Activated CD4-positive, alpha-beta T cell treated with anti-CD3 and anti-CD28 coated beads, Interleukin-2, Interleukin-4, amounts not matched to agents 100 ng/mL and 50 ng/mL, durations not matched to agents 16 hours and 8 hours (primary cell): ENCODE results near the gene PRR19.
"Not testable (repeated sequence)": the region's sequence is repeated elsewhere in the genome, so short reads cannot be mapped to it uniquely, and the experiment has no call there.

Source experiments
- DNase-seq: peaks from one replicate; pipeline ENCODE4 v3.0.0-alpha.2; 2020; ENCODE audit warnings: low spot score

Gene PRR19, protein sequence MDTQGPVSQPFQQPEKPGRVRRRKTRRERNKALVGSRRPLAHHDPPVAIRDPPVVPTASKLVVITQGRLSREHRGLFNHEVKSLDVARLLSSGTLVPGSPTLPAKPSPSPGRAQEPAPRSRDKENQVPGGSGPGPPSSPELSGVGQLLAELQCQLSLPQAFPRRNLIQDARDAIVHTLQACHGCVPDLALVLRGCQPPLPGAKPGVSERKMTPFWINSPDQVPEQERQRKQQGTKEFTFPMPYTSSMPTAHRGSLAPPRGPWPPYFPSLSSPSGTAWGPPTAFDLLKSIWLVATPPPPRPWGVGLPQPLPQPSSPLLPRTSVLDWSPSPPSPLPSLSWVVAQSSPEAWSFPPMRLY

DNA sequence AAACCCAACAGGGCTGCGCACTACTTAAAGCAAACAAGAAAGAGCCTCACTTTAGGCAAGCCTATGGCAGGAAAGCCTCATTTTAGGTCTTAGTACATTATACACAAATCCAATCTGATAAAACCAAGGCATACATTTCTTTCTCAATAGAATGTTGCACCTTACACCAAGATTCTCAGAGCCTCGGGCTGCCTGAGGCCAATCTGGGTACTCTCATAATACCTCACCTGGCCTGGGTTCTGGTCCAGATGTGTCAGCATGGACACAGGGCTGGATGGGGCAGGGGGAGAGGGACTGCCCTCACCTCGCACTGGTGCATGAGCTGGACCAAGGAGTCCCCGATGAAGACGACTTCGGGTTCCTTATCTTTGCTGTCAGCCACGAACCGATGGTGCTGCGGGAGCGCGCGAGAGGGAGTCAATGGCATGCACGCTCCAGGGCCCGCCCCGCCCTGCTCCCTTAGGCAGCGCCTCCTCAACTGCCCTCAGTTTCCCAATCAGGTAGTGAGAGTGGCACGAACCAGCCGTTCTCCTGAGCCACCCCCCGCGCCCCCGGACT, at the start of gene PRR19:
TSS of gene PRR19 (plus strand) at position 487 of the 558 bp plus-strand sequence. CDS start 7,453 bp downstream, outside the sequence.
- no peak for DNase-seq

DNA sequence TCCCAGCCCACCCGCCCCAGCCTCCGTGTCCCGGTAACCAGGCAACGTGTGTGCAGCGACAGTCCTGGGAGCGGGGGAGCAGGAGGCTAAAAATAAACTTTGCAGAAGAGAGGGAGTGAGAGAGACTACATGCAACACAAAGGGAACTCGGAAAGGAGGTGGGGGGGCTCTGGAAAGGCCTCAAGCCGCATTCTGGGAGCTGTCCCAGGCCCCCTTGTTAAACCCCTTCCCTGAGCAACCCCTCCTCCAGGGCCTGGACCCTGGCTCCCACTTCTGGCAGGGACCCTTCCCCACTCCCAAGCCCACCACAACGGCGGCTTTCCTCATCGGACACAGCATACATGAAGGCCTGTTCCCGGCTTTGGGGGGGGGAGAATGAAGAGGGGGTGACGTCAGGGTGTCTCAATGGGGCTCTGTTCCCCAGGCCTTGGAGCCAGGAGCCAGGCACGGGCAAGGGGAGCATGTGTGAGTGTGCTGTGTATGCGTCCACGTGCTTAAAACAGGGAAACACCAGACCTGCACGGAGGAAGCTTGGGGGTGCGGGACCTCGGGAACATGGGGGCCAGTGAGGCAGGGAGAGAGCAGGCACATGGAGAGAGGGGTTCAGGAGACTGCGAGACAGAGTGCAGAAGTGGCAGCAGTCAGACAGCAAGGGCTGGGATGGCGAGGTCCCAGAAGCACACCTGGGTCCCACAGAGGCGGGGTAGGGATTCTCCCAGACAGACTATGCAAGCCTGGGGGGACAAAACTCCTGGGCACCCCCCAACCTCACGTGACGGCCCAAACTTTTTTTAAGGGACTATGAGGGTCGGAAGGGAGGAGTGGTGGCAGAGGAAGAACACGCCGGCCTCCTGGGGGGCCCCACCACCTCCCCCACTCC, 49.3 kb upstream of the PRR19 start:
- no peak for DNase-seq

DNA sequence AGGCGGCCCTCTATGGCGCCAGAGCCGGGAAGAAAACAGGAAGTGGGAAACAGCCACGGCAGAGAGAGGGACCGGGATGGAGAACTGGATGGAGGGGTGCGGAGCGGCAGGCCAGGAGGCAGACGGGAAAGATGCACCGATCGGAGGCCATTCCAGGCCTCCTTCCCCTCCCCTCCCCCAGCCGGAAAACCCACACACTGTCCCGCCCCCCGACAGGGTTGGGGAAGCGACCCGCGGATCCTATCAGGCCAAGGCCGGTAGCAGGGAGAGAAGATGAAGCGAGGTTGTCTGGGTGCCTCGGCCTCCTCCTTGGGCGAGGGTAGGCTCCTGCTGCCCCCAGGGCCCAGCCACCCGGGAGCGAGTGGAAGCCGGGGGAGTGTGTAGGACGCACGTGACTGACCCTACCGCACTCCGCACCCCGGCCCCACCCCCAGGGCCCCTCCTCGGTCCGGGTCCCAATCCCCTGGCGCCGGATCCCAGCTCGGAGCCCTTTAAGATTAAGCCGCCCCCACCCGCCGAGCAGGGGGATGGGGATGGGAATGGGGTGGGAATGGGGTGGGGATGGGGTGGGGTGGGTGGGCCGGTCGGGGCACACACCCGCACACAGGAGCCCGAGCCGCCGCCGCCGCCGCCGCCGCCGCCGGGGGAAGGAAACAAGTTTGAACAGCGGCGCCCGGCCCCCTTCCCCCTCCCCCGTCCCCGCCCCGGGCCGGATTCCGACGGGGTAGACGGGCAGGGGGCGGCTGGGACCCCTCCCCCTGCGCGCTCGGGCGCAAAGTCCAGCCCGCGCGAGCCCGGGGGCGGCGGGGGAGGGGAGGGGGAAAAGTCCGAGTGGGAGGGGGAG, 48.5 kb upstream of the PRR19 start:
- DNase-seq = peak; percentile 55

DNA sequence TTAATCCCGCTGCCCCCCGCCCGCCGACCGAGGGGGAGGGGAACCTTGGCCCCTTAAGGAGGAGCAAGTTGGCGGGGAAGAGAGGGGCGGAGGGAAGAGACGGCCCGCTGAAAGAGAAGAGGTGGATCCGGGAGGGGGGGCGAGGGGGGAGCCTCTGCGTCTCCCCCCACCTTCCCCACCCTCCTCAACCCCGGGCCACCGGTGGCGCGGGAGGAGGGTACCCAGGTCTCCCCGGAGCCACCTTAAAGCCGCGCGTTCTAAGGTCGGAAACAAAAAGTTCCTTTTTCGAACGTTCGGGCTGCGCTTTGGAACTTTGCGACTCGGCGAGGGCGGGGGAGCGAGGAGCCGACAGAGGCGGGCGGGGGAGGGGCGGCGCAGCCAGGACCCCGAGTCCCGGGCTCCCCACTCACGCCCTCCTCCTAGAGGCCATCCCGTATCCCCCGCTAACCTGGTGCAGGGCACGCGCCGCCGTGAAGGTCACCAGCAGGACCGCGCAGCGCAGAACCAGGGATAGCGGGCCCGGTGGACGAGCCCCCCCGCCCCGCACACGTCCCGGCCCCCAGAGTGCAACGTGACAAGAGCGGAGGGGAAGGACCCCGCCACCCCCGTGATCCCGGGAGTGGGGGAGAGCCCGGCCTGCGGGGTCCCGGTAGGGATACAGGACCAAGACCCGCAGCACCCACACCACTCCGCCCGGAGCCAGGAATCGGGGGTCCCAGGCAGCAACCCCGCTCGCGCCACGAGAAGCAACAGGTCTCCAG, 47.7 kb upstream of the PRR19 start:
- DNase-seq = peak; percentile 69

DNA sequence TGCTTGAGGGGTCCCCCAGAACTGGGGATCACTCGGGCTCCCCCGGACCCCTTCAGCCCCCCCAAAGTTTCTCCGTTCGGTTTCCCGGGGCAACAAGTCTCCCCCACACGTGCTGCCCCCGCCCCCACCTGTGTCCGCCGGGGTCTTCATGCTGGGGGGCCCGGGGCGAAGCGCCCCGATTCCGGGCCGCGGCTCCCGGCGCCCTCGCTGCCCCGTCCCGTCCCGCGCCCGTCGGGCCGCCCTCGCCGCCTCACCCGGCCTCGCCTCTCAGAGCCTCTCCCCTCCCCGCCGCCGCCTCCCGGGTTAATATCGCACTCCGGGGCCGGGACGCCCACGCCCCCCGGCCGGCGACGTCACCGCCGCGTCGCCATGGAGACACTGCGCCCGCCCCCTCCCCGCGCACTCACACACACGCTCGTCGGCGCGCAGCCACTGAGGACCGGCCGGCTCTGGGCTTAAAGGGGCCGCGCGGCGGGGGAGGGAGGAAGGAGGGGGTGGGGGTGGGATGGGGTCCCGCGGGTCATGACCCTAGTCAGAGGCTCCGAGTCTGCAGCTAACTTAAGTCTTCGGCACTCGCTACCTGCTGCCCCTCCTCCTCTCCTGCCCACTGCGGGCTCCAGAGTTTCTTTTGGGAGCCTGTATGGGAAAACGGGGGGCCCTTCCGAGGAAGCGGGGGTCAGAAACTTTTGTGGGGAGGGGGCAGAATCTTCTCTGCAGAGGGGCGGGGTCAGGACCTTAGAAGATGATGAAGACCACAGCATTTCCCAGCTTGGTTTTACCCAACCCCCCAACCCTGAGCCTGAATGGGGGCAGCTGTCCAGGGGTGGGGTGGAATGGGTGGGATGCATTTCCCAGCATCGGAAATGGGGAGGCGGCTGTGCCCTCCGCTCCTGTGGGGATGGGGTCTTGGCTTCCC, 46.8 kb upstream of the PRR19 start, which contains the start of gene ERF:
TSS of gene ERF (minus strand) at position 279 of the 916 bp plus-strand sequence. CDS start at position 150, 129 bp downstream.
- peak; percentile 92 for DNase-seq

DNA sequence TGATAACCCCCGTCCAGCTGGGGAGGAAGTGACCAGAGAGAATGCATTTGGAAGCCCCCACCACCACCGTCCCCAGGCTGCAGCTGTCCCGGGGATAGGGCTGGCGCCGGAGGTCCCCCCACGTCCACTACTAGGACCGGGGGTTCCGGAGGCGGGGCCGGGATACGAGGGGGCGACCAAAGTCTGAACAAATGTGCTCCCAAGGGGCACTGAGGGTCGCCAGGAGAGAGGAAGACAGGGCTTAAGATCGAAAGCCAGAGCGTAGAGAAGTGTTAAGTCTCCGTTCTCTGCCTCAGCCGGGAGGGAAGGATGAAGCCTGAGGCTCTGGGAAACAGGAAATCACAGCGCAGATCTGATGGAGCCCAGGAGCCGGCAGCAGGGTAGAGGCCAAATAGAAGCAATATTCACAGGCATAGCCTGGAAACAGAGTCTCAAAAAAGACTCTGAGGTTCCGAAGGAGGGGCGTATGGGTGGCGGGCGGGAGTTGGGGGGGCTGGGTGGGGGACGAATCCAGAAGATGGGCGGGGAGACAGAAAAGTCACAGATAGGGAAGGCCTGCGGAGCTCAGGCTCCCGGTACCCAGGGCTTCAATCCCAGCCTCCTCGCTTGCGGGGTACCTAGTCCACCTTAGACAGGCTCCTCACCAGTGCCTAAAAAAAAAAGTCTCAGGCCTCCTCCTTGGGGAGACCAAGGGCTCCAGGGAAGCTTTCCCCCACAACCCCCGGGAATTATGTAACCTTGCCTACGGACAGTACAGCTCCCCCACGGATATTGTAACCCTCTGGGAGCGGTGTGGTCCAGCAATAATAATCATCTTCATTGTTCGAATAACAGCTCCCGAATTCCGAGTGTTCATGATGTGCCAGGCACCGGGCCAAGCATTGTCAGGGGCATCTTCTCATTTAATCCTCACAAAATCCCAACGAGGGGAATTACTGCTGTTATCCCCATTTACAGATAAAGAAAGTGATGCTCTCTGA, 45.9 kb upstream of the PRR19 start:
- DNase-seq = no peak

DNA sequence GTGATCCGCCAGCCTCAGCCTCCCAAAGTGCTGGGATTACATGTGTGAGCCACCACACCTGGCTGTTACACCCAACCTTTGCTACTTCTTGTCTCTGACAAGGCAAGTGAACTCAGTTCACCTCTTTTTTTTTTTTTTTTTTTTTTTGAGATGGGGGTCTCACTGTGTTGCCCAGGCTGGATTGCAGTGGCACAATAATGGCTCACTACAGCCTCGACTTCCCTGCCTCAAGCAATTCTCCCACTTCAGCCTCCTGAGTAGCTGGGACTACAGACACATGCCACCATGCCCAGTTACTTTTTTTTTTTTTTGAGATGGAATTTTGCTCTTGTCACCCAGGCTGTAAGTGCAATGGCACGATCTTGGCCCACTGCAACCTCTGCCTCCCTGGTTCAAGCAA, 44.1 kb upstream of the PRR19 start:
- not testable (repeated sequence) for DNase-seq

DNA sequence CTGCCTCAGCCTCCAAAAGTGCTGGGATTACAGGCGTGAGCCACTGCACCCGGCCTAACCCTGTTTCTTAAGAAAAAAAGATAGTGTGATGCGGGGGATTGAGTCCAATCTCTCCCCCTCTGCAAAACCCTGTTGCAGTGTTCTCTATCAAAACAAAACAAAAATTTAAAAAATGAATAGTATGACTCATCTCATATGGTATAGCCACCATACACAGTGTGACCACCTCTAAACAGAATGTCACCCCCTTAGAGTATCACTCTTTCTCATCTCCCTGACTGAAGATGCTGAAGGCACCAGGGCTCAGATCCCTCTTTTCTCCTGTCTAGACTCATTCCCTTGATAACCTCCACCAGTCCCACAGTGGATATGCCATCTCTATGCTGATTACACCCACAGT, 40.2 kb upstream of the PRR19 start:
- no peak for DNase-seq

DNA sequence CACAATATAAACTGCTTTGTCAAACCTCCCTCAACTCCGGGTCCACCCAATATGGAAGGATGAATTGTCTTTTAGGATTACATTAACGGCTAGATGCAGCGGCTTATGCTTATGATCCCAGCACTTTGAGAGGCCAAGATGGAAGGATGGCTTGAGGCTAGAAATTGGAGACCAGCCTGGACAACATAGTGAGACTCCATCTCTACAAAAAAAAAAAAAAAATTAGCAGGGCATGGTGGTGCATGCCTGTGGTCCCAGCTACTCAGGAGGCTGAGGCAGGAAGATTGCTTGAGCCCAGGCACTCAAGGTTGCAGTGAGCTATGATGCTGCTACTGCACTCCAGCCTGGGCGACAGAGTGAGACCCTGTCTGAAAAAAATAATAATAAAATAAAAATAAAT, 35.8 kb upstream of the PRR19 start:
- not testable (repeated sequence) for DNase-seq

DNA sequence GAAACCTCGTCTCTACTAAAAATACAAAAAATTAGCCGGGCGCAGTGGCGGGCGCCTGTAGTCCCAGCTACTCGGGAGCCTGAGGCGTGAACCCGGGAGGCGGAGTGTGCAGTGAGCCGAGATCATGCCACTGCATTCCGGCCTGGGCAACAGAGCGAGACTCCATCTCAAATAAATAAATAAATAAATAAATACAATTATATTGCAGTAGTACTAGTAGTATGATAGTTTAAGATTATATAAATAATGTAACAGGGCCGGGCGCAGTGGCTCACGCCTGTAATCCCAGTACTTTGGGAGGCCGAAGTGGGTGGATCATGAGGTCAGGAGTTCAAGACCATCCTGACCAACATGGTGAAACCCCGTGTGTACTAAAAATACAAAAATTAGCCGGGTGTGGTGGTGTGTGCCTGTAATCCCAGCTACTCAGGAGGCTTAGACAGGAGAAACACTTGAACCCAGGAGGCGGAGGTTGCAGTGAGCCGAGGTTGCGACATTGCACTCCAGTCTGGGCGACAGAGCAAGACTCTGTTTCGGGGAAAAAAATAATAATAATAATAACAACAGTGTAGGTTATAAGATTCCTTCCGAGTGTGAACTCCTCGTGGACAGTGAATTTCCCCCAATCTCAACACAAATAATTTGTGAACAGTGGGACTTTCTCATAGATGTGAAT, 34.9 kb upstream of the PRR19 start:
- not testable (repeated sequence) for DNase-seq

DNA sequence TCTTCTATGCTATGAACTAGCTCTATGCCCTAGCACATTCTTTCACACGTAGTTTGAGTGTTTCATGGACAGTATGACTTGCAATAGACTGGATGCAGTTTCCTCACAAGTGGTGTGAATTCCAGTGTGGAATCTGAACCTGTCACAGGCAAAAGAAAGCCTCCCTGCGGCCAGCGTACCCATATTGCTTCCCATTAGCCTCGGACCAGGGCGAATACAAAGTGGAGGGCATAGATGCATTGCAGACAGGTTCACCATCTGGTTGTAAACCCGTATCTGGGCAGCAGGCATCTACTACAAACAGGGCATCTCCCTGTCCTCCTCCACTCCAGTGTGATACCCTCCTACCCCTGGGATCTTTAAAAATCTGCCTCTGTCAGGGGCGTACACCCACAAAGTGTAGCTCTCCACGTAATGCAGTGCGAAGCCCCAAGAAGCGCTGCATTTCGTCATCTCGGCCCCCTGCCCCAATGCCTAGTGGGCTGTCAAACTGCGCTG, 34.2 kb upstream of the PRR19 start:
- DNase-seq = no peak

DNA sequence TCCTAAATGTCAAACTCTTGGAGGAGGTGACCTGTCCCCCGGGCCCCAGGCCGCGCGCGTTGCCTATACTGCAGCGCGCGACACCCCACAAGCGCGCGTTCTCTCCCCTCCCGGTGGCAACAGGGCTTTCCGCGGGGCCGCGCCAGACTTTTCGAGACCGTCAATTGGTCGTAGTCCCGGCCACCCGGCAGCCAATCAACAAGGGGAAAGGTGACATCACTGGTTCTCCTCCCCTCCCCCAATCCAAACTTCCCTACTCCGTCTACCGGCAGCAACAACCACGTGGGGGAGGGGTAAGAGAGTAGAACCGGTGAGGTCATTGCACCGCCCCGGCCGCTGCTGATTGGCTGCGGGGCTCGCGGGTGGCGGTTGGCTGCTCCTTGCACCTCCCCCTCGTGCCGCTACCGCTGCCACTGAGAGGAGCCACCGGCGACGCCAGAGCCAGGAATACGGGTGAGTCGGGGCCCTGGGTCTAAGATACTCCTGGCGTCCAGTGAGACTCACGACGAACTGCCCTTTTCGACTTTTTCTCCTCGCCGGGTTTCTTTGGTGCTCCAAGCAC, 33.7 kb upstream of the PRR19 start:
- DNase-seq = peak; percentile 100

DNA sequence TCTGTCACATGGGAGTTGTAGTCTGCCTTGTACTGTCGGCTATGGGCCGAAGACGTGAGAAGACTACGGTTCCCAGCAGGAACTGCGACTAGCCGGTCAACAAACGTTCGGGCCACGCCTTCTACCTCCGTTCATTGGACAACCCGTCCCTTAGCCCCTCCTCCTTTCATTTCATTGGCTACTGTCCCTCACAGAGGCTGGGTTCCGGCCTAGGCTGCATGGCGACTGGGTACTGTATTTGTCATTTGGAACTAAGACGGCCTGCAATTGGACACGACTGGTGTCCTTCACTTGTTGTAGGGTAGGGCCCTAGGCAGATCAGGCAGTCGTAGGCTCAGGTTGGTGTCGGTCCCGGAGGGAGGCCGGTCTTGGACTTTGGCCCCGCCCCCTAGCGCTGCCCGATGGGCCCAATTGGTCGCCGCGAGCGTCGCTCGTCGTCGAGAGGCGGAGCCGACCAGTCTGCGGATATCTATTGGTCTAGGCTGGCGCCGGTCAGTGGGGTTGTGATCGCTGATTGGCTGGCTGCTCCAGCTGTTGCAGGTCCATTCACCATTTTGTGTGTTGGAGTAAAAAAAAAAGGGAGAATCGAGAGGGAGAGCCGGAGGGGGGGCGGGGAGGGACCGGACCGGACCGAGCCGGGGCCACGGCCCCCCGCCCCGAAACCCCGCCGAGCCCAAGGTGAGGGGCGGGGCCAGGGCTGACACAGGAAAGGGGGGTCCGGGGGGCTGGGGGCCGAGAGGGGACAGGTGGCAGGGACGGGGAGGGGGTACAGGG, 33.0 kb upstream of the PRR19 start, which contains the start of gene CIC:
TSS of gene CIC (plus strand) at position 549 of the 774 bp plus-strand sequence. CDS start 2,532 bp downstream, outside the sequence.
- DNase-seq = peak; percentile 100

DNA sequence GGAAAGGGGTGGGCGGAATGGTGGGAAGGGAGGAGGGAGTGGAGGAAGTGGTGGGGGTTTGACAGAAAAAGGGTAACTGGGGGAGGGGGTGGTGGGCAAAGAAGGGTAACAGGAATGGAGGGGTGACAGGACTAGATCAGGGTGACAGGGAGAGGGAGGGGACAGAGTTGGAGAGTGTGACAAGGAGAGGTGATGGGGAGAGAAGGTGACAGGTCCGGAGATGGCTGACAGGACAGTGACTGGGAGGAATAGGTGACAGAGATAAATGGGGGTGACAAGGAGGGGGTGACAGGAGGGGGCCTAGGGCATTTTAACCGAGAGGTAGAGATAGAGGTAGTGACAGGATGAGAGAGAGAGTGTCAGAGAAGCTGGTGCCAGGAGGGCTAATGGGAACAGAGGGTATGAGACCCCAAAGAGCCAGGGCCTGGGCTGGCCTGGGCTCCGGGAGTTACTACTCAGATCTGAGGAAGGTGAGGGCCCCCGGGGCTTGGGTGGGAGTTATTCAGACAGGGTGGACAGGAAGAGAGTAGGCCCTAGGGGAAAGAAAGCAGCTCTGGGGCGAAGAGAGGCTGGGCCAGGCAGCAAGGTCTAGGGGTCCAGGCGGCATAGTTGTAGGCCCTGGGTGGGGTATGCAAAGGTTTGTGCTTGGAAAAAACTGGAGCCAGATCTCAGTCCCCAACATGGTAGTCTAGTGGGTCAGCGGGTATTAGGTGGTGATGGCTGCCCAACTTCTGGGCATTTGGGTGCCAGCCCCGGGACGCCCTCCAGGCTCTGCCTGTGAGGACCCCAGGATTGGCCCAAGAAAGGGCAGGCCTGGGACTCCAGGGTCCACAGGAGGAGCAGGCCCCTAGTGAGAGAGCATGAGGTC, 32.2 kb upstream of the PRR19 start:
- DNase-seq = no peak

DNA sequence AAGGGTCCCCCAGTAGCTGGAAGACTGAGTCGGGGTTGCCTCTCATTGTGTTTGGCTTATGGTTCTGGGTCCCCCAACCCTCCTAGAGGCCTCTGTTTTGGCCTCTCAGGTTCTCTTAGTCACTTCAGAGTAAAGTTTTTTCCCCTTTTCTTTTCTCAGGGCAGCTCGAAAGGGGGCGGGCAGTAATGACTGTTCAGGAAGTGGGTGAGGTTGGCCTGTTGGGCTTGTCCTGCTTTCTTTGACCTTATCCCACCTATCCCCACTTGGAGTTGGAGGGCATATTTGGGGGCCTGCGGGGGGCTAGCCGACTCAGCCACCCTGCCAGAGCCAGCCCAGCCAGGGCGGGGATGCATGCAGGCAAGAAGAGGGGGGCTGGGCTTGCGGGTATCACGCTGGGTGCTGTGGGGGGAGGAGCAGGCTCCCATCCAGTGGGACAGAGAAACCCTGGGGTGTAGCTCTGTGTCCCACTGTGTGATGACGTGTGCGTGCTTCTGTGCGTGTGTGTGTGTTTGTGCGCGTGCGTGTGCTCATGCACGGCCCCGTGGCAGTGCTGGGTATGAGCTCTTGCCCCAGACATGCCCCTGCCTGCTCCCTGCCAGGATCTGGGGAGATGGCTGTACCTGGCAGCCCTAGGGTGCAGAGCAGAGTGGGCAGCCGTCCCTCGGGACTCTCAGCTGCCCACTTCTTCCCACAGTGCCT, 31.4 kb upstream of the PRR19 start:
- DNase-seq = peak; percentile 68
